ENCODE measurements around the gene EGR1.

EGR1 gene

DNA sequence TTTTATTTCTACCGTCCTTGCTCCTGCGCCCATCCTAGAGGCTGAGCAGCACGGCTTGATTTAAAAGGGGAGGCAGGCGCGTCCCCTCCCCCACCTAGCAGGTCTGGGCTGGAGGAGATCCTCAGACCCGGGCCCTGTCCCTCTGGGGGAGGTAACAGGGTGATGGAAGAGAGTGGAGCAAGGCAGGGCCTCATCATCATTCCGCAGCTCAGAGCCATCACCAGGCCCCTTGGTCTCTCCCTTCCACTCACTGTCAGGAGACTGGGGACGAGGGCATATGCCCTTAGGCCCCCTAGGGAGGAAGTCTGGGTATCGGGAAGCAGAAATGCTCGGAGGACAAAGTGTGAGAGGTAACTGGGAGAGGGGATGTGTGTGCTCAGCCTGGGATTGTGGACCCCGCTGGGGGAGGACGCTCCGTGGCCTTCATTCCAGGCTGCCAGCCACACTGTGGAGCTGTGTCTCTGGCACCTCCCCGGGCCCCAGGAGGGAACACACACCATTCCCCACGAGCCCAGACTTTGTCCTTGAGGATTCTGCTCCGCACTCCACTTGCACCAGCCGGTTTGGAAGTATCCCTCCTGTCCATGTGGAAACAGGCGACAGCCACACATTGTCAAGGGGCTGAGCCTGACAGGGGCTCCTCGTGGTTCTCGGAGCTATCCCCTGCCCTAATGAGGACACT is 25.7 kb upstream of the EGR1 start:
- TF ChIP-seq, protein P1, sequence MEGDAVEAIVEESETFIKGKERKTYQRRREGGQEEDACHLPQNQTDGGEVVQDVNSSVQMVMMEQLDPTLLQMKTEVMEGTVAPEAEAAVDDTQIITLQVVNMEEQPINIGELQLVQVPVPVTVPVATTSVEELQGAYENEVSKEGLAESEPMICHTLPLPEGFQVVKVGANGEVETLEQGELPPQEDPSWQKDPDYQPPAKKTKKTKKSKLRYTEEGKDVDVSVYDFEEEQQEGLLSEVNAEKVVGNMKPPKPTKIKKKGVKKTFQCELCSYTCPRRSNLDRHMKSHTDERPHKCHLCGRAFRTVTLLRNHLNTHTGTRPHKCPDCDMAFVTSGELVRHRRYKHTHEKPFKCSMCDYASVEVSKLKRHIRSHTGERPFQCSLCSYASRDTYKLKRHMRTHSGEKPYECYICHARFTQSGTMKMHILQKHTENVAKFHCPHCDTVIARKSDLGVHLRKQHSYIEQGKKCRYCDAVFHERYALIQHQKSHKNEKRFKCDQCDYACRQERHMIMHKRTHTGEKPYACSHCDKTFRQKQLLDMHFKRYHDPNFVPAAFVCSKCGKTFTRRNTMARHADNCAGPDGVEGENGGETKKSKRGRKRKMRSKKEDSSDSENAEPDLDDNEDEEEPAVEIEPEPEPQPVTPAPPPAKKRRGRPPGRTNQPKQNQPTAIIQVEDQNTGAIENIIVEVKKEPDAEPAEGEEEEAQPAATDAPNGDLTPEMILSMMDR (IDR thresholded peaks at IDR 0.05; ENCODE audit: low read depth, low read length, missing control alignments): no peak
- DNase-seq (ENCODE audit: low read depth): no peak
- H3K4me3 ChIP-seq (ENCODE audit: low read depth, low read length): peak overlapping the region; percentile 32

DNA sequence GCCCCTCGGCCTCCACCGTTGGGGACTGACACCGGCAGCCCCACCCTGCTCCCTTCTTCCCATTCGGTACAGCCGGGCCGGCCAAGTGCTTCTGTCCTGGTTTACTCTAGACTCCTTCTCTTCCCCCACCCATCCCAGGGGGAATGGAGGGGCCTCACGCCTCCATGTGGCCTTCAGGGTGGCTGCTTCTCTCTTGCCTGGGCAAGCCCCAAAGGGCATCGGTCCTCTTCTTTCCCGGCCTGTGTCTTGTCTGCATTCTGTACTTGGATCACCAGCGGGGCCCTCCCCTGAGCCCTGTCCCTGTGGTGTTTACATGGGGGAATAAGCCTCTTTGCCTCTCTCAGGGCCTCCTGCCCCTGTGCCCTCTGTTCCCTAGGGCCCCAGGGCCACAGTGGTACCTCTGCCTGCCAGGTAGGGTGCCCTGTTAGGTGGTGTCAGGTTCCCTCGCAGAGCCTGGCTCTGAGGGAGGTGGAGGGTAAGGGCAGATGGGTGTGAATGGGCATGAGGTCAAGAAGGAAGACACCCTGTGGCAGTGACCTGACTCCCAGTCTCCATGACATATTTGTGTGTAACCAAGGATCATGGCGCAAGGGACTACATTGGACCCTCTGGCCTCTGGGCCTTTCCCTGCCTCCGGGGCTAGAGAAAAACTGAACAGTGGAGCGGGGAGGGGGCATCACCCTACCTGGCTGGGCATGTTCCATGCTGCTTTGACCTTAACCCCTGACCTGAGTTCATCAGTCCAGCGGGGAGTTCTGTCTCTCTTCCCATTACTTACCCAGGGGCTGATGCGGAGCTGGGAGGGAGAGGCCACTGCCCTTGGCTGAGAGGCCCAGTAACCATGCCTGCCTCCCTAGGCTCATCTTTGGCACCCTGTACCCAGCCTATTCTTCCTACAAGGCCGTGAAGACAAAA is 24.9 kb upstream of the EGR1 start:
- H3K4me3 ChIP-seq (ENCODE audit: low read depth, low read length): no peak overlapping the region
- TF ChIP-seq, protein P1 (IDR thresholded peaks at IDR 0.05; ENCODE audit: low read depth, low read length, missing control alignments): no peak
- DNase-seq (ENCODE audit: low read depth): no peak

DNA sequence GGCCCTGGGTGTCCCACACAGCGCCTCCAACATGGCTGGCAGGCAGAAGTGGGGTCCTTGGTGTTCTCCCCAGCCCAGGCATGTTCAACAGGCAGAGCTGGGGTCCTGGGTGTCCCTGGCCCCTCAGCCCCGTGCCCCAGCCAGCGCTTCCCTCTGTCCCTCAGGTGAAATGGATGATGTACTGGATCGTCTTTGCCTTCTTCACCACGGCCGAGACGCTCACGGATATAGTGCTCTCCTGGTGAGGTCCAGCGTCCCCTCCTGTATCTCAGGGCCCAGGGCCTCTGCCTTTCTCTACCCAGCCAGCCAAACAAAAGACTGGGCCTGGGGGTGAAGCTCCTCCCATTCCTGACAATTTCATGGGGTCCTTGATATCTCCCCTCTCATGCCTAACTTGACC is 24.1 kb upstream of the EGR1 start:
- H3K4me3 ChIP-seq (ENCODE audit: low read depth, low read length): no peak overlapping the region
- no peak for DNase-seq (ENCODE audit: low read depth)
- TF ChIP-seq, protein P1 (IDR thresholded peaks at IDR 0.05; ENCODE audit: low read depth, low read length, missing control alignments): no peak

DNA sequence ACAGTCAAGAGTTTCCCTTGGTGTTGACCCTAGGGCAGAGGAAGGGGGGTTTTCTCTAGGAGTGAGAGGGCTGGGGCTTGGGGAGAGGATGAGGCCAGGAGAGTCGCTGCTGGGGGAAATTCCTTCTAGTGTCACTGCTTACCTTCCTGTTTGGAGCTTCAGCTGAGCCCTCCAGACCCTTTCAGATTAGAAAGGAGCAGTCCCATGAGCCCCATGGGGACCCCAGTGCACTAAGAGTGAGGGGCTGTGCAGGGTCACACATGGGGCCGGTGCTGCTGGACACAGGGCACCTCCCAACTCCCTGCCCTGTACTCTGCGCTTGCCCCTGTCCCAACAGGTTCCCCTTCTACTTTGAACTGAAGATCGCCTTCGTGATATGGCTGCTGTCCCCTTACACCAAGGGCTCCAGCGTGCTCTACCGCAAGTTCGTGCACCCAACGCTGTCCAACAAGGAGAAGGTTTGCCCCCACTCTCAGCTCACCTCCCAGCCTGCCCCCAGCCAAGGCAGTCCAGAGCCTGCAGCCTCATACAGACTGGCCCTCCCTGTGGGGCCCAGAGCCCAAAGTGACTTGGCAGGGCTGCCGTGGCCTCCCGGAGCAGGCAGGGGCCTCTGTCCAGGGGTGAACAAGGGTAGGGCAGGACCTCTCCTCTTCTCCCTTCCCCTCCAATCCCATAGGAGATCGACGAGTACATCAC is 21.1 kb upstream of the EGR1 start:
- TF ChIP-seq, protein P1 (IDR thresholded peaks at IDR 0.05; ENCODE audit: low read depth, low read length, missing control alignments): no peak
- no peak overlapping the region for H3K4me3 ChIP-seq (ENCODE audit: low read depth, low read length)
- DNase-seq (ENCODE audit: low read depth): no peak

DNA sequence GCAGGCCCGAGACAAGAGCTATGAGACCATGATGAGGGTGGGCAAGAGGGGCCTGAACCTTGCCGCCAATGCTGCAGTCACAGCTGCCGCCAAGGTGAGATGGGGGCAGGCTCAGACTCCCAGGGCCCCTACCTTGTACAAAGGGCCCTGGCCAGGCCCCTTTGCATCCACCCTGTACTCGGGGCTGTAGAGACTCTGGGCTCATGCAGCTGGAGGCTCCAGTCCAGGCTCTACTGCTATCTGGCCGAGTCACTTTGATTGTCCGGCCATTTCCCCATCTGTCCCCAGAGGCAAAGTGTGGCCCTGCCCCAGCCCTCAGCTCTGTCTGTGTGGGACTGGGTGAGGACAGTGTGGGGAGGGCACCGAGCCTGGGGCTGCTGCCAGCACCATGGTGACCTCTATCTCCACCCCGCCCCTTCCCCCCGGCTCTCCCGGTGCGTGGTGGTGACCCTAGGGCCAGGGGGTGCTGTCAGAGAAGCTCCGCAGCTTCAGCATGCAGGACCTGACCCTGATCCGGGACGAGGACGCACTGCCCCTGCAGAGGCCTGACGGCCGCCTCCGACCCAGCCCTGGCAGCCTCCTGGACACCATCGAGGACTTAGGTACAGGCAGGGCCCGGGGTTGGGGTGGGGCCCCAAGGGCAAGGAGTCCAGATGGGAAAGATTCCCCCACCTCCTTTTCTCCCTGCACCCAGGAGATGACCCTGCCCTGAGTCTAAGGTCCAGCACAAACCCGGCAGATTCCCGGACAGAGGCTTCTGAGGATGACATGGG is 20.3 kb upstream of the EGR1 start:
- no peak overlapping the region for H3K4me3 ChIP-seq (ENCODE audit: low read depth, low read length)
- TF ChIP-seq, protein P1 (IDR thresholded peaks at IDR 0.05; ENCODE audit: low read depth, low read length, missing control alignments): no peak
- DNase-seq (ENCODE audit: low read depth): no peak

DNA sequence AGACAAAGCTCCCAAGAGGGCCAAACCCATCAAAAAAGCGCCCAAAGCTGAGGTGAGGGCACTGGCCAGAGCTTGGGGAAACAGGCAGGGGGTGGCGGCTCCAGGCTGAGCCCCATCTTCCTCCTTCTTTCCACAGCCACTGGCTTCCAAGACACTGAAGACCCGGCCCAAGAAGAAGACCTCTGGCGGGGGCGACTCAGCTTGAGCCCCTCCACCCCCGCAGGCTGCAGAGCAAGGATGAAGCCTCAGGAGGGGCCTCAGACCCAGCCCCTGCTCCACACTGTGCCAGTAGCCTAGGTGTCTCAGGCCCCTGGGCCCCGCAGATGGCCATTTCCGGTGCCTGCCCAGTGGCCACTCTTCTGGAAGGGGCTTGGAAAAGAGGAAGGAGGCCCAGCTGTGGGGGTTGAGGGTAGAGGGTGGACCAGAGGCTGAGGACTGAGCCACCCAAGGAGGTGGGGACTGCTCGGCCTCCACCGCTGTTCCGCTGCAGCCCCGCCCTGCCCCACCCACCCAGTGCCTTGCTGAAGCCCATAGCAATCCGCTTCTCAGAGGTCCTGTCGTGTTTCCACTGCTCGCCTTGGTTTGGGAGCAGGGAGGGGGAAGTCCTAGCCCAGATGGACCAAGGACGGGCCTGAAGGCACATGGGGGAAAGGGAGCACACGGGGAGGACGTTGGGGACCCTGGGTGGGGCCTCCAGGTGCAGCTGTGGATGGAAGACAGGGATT is 19.6 kb upstream of the EGR1 start:
- no peak overlapping the region for H3K4me3 ChIP-seq (ENCODE audit: low read depth, low read length)
- no peak for DNase-seq (ENCODE audit: low read depth)
- TF ChIP-seq, protein P1 (IDR thresholded peaks at IDR 0.05; ENCODE audit: low read depth, low read length, missing control alignments): no peak
